Activated naive CD4-positive, alpha-beta T cell treated with anti-CD3 and anti-CD28 coated beads, Interleukin-2, amount 10 ng/mL, durations not matched to agents 5 hours and 36 hours (primary cell): ENCODE data around the gene XRCC5. TPM values are rescaled to one million over a fixed set of nuclear protein-coding genes. Genes with fewer than 3 reads are reported as not detected.

Source experiments
- total RNA-seq, 2 experiments: library from RNA; stranded (reverse); gene quantifications; one replicate each; pipeline ENCODE4 v1.2.3, GENCODE V29; 2021

Gene XRCC5
- 100 to 1,000 TPM; 263 to 274 TPM for total RNA-seq

GRCh38 chr2:216108967-216109921 lies at the start of gene XRCC5:
Gene XRCC5 (plus strand): TSS chr2:216109348. CDS start chr2:216109437, 89 bp downstream.

GRCh38 chr2:216081487-216082116 lies 27.5 kb upstream of the XRCC5 start, which contains the start of the genes PECR and TMEM169:
Gene PECR (minus strand): TSS chr2:216081809. CDS start chr2:216081741, 68 bp downstream.
Gene TMEM169 (plus strand): TSS chr2:216081919. CDS start chr2:216095964, 14,045 bp downstream.

Other genes starting within 250 kb of the XRCC5 start
- gene MREG, start 95.8 kb upstream of the XRCC5 start, total RNA-seq: 10 to 100 TPM; 10.6 to 11.3 TPM
- 10 to 100 TPM; 30.5 to 37.4 TPM for gene PECR, start 27.5 kb upstream of the XRCC5 start, total RNA-seq
- 1 to 10 TPM; 2.9 to 3.0 TPM for gene TMEM169, start 27.4 kb upstream of the XRCC5 start, total RNA-seq